Gastrocnemius medialis (tissue), 4 donors: Measurements from ENCODE around the gene PADI6.

ENCODE experiments used
- CTCF ChIP-seq, 5 experiments: fragments of 450-650 bp in 3 of 5; fragments of 200-600 bp in 2 of 5; sonication (generic) in 2 of 5; IDR thresholded peaks in 4 of 5; conservative IDR thresholded peaks in 1 of 5; 1 replicate in 4 of 5; 2 replicates in 1 of 5; pipeline ENCODE4 v1.5.1; 2016 to 2019; ENCODE audit warnings: antibody characterized with exemption in 5 of 5, mild to moderate bottlenecking in 3 of 5, moderate library complexity in 3 of 5
- POLR2A ChIP-seq, 2 donors: fragments of 450-650 bp; IDR thresholded peaks; one replicate each; pipeline ENCODE4 v1.6.1; 2017; ENCODE audit warnings: antibody characterized with exemption in 2 of 2, mild to moderate bottlenecking in 2 of 2, moderate library complexity in 2 of 2

- TF ChIP-seq CTCF (IDR thresholded peaks at IDR 0.05 in 4 of 5, conservative IDR thresholded peaks at IDR 0.05 in 1 of 5) = no peak
- TF ChIP-seq POLR2A (IDR thresholded peaks at IDR 0.05) = no peak
Observed at GRCh38 chr1:17404034-17404684, 32.2 kb downstream of the PADI6 start.
